Mesenchymal stem cell (in vitro differentiated cells and primary cell): Measurements from ENCODE around the gene RASA4B.
A peak's percentile ranks its signal among the peaks of the same experiment; 100 is the strongest.

Experiments used
- DNase-seq: peaks from one replicate; pipeline ENCODE4 v3.0.0-alpha.2; 2013
- H2AFZ ChIP-seq: one replicate; pipeline ENCODE4 v1.6.1; 2013; ENCODE audit warnings: low read depth, mild to moderate bottlenecking, control low read depth, inconsistent platforms, low read length, moderate library complexity
- H2AK5ac ChIP-seq: 2 replicates; pipeline ENCODE4 v1.6.1; 2013; ENCODE audit warnings: low read length, moderate library complexity, mild to moderate bottlenecking, inconsistent platforms; ENCODE audit not compliant: severe bottlenecking
- H2BK120ac ChIP-seq: one replicate; pipeline ENCODE4 v1.6.1; 2013; ENCODE audit warnings: low read depth, mild to moderate bottlenecking, inconsistent platforms, low read length, moderate library complexity
- H2BK12ac ChIP-seq, 2 experiments: one replicate each; pipeline ENCODE4 v1.6.1; 2013; ENCODE audit warnings: inconsistent platforms in 2 of 2, low read length in 2 of 2, mild to moderate bottlenecking in 2 of 2, moderate library complexity in 2 of 2, control low read depth in 1 of 2
- H2BK15ac ChIP-seq: one replicate; pipeline ENCODE4 v1.6.1; 2013; ENCODE audit warnings: mild to moderate bottlenecking, low read depth, inconsistent platforms; ENCODE audit not compliant: poor library complexity, severe bottlenecking
- H2BK5ac ChIP-seq: 2 replicates; pipeline ENCODE4 v1.6.1; 2013; ENCODE audit warnings: low read depth, mild to moderate bottlenecking, low read length, control low read depth, inconsistent platforms; ENCODE audit not compliant: poor library complexity, severe bottlenecking
- H3K14ac ChIP-seq, 2 experiments: one replicate each; pipeline ENCODE4 v1.6.1; 2013; ENCODE audit warnings: inconsistent platforms in 2 of 2, low read length in 2 of 2, control low read depth in 1 of 2, mild to moderate bottlenecking in 1 of 2, moderate library complexity in 1 of 2
- H3K18ac ChIP-seq, 2 experiments: one replicate each; pipeline ENCODE4 v1.6.1; 2013; ENCODE audit warnings: inconsistent platforms in 2 of 2, low read length in 2 of 2, control low read depth in 1 of 2, low read depth in 1 of 2, mild to moderate bottlenecking in 1 of 2
- H3K23ac ChIP-seq, 2 experiments: one replicate each; pipeline ENCODE4 v1.6.1; 2013; ENCODE audit warnings: inconsistent platforms in 2 of 2, low read length in 2 of 2, mild to moderate bottlenecking in 2 of 2, moderate library complexity in 2 of 2, control low read depth in 1 of 2
- H3K27ac ChIP-seq: 2 replicates; pipeline ENCODE4 v1.5.1; 2013; ENCODE audit warnings: mild to moderate bottlenecking, moderate library complexity, low read length, control low read depth, inconsistent platforms; ENCODE audit not compliant: poor library complexity, severe bottlenecking
- H3K27me3 ChIP-seq, 2 experiments: 2 replicates each; pipeline versions ENCODE4 v1.6.1 to v1.7.0; 2013; ENCODE audit warnings: low read length in 2 of 2, mild to moderate bottlenecking in 2 of 2, moderate library complexity in 2 of 2, control low read depth in 1 of 2, inconsistent platforms in 1 of 2; ENCODE audit not compliant: control insufficient read depth in 1 of 2, insufficient read depth in 1 of 2
- H3K36me3 ChIP-seq, 2 experiments: 2 replicates each; pipeline versions ENCODE4 v1.6.1 to v1.7.0; 2013; ENCODE audit warnings: low read length in 2 of 2, control low read depth in 1 of 2, inconsistent platforms in 1 of 2, low read depth in 1 of 2, mild to moderate bottlenecking in 1 of 2; ENCODE audit not compliant: insufficient read depth in 2 of 2, control insufficient read depth in 1 of 2
- H3K4ac ChIP-seq, 2 experiments: one replicate each; pipeline ENCODE4 v1.6.1; 2013; ENCODE audit warnings: inconsistent platforms in 2 of 2, low read length in 2 of 2, mild to moderate bottlenecking in 2 of 2, moderate library complexity in 2 of 2, control low read depth in 1 of 2, low read depth in 1 of 2
- H3K4me1 ChIP-seq: 2 replicates; pipeline ENCODE4 v1.6.1; 2013; ENCODE audit warnings: low read depth, low read length, control low read depth; ENCODE audit not compliant: control insufficient read depth, insufficient read depth
- H3K4me2 ChIP-seq: 2 replicates; pipeline ENCODE4 v1.6.1; 2013; ENCODE audit warnings: low read length, mild to moderate bottlenecking, inconsistent platforms; ENCODE audit not compliant: poor library complexity, severe bottlenecking
- H3K4me3 ChIP-seq, 2 experiments: 2 replicates each; pipeline versions ENCODE4 v1.5.1 to v1.7.0; 2013; ENCODE audit warnings: low read length in 2 of 2, mild to moderate bottlenecking in 2 of 2, control low read depth in 1 of 2, low read depth in 1 of 2; ENCODE audit not compliant: insufficient read depth in 1 of 2
- H3K79me1 ChIP-seq: replicated peaks from 2 replicates; pipeline ENCODE4 v1.6.1; 2013; ENCODE audit warnings: mild to moderate bottlenecking, control low read depth, low read length, inconsistent platforms; ENCODE audit not compliant: poor library complexity, severe bottlenecking
- H3K9ac ChIP-seq: 2 replicates; pipeline ENCODE4 v1.7.0; 2013; ENCODE audit warnings: mild to moderate bottlenecking, low read length, moderate library complexity
- H3K9me3 ChIP-seq: 2 replicates; pipeline ENCODE4 v1.7.0; 2013; ENCODE audit warnings: mild to moderate bottlenecking, low read length; ENCODE audit not compliant: control insufficient read depth
- H4K8ac ChIP-seq: one replicate; pipeline ENCODE4 v1.6.1; 2013; ENCODE audit warnings: inconsistent platforms, mild to moderate bottlenecking, low read length, moderate library complexity
- H4K91ac ChIP-seq: one replicate; pipeline ENCODE4 v1.6.1; 2013; ENCODE audit warnings: mild to moderate bottlenecking, low read length, inconsistent platforms
- WGBS: methylation state at CpG from one replicate; pipeline ENCODE4 v1.1.7; 2013; ENCODE audit warnings: mixed read lengths; 5-methylcytosine and 5-hydroxymethylcytosine counted together

The RASA4B gene

GRCh38 chr7:102444961-102445673, 72.5 kb downstream of the RASA4B start:
- Histone ChIP-seq H2AFZ (no peak overlapping the region), H3K18ac (no peak overlapping the region), H3K27ac (no peak overlapping the region), H3K4me2 (no peak overlapping the region), H3K9ac (no peak overlapping the region), H3K9me3 (no peaks in the 10 kb centered on the region), H2AK5ac (no peak overlapping the region), H2BK15ac (no peak overlapping the region), H4K91ac (no peak overlapping the region), H3K27me3 (no peaks in the 10 kb centered on the region), H3K79me1 (peaks cover 3% of the 10 kb centered on the region), H3K4me3 (no peak overlapping the region), H3K23ac (no peak overlapping the region), H3K14ac (peak overlapping the region in 1 of 2 experiments; percentile 14), H3K4ac (no peak overlapping the region), H3K4me1 (peaks cover 26% of the 10 kb centered on the region), H2BK5ac (no peak overlapping the region), H4K8ac (no peak overlapping the region), H3K36me3 (peaks cover 27 to 38% of the 10 kb centered on the region in 2 experiments), H2BK12ac (no peak overlapping the region), H2BK120ac (no peak overlapping the region)
- no peak for DNase-seq
- WGBS, result 97% methylated on average over 17 of the region's 17 CpGs

- H2BK120ac ChIP-seq, result peak overlapping the region; percentile 83
- H3K27me3 ChIP-seq, result no peaks in the 10 kb centered on the region
- peaks cover 12% of the 10 kb centered on the region for H3K4me1 ChIP-seq
- peaks cover 24 to 36% of the 10 kb centered on the region in 2 experiments for H3K36me3 ChIP-seq
- 40% methylated on average over 16 of the region's 17 CpGs for WGBS
- H3K4me3 ChIP-seq, result no peak overlapping the region
- H3K23ac ChIP-seq, result no peak overlapping the region
- H3K9ac ChIP-seq, result no peak overlapping the region
- peak overlapping the region; percentile 37 for H4K8ac ChIP-seq
- H3K4me2 ChIP-seq, result peak overlapping the region; percentile 38
- no peak overlapping the region for H2BK15ac ChIP-seq
- peak overlapping the region in 1 of 2 experiments; percentile 70 for H3K4ac ChIP-seq
- H2BK5ac ChIP-seq, result peak overlapping the region; percentile 14
- H2AK5ac ChIP-seq, result peak overlapping the region; percentile 83
- H3K14ac ChIP-seq, result no peak overlapping the region
- H3K79me1 ChIP-seq, result peaks cover 19% of the 10 kb centered on the region
- DNase-seq, result peak; percentile 91
- peak overlapping the region; percentile 70 to 82 for H3K18ac ChIP-seq
- no peak overlapping the region for H4K91ac ChIP-seq
- H2BK12ac ChIP-seq, result peak overlapping the region in 1 of 2 experiments; percentile 33
- H3K9me3 ChIP-seq, result no peaks in the 10 kb centered on the region
- peak overlapping the region; percentile 62 for H3K27ac ChIP-seq
- H2AFZ ChIP-seq, result no peak overlapping the region
Measured at GRCh38 chr7:102439963-102440795, 77.4 kb downstream of the RASA4B start.

GRCh38 chr7:102436118-102436517, 81.5 kb downstream of the RASA4B start:
- Histone ChIP-seq H4K8ac (peak overlapping the region; percentile 33), H3K4me3 (no peak overlapping the region), H2AK5ac (no peak overlapping the region), H3K18ac (no peak overlapping the region), H3K9me3 (no peaks in the 10 kb centered on the region), H3K9ac (no peak overlapping the region), H3K14ac (no peak overlapping the region), H3K79me1 (peaks cover 22% of the 10 kb centered on the region), H3K4me1 (peaks cover 37% of the 10 kb centered on the region), H2AFZ (no peak overlapping the region), H2BK15ac (no peak overlapping the region), H2BK120ac (no peak overlapping the region), H3K36me3 (peaks cover 14 to 21% of the 10 kb centered on the region in 2 experiments), H2BK12ac (no peak overlapping the region), H3K27me3 (no peaks in the 10 kb centered on the region), H3K4ac (no peak overlapping the region), H3K23ac (no peak overlapping the region), H2BK5ac (no peak overlapping the region), H3K4me2 (no peak overlapping the region), H4K91ac (no peak overlapping the region), H3K27ac (no peak overlapping the region)
- WGBS, result 100% methylated on average over 10 of the region's 10 CpGs
- DNase-seq, result no peak

DNA sequence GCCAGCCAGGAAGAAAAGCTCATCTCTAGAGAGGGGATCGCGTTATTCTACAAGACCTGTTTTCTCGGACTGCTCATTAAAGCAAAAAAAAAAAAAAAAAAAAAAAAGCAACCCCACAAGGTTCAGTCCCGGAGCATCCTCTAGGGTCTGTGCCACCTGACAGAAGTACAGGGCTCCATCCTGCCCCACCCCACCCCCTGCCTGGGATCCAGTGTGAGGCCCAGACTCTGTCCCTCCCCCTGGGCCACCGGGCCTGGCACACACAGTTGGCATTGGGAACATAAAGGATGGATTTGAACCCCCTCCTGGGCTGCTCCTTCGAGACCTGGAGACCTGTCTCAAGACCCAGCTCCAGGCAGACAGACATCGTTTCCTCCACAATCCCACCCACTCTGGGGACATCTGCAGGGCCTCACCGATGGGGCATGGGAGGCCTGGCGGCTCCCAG, 83.5 kb downstream of the RASA4B start:
- H2BK12ac ChIP-seq, result peak overlapping the region in 1 of 2 experiments; percentile 79
- H2BK15ac ChIP-seq, result peak overlapping the region; percentile 70
- H3K4me1 ChIP-seq, result peaks cover 31% of the 10 kb centered on the region
- peak overlapping the region in 1 of 2 experiments; percentile 81 for H3K23ac ChIP-seq
- H2AK5ac ChIP-seq, result no peak overlapping the region
- peak overlapping the region in 1 of 2 experiments; percentile 98 for H3K18ac ChIP-seq
- peak overlapping the region; percentile 90 for H3K9ac ChIP-seq
- peak overlapping the region in 1 of 2 experiments; percentile 76 for H3K14ac ChIP-seq
- peak overlapping the region; percentile 12 for H4K91ac ChIP-seq
- H4K8ac ChIP-seq, result peak overlapping the region; percentile 88
- no peak overlapping the region for H2BK5ac ChIP-seq
- no peak for DNase-seq
- peak overlapping the region; percentile 78 for H2BK120ac ChIP-seq
- H3K27ac ChIP-seq, result no peak overlapping the region
- H3K36me3 ChIP-seq, result peaks cover 12 to 23% of the 10 kb centered on the region in 2 experiments
- 38% methylated on average over 9 of the region's 9 CpGs for WGBS
- no peaks in the 10 kb centered on the region for H3K27me3 ChIP-seq
- H3K4me2 ChIP-seq, result peak overlapping the region; percentile 24
- peak overlapping the region in 1 of 2 experiments; percentile 87 for H3K4ac ChIP-seq
- peak overlapping the region; percentile 88 for H3K4me3 ChIP-seq
- H3K9me3 ChIP-seq, result no peaks in the 10 kb centered on the region
- peaks cover 23% of the 10 kb centered on the region for H3K79me1 ChIP-seq
- H2AFZ ChIP-seq, result no peak overlapping the region
